Naive thymus-derived CD8-positive, alpha-beta T cell (primary cell): ENCODE results near the gene MYCN. TPM values are rescaled to one million over a fixed set of nuclear protein-coding genes. Genes with fewer than 3 reads are reported as not detected.
"Not testable (repeated sequence)": the region's sequence is repeated elsewhere in the genome, so short reads cannot be mapped to it uniquely, and the experiment has no call there.

Experiments used
- ATAC-seq, 2 donors: fragments of 150-1000 bp; cut with Tn5 transposase in 1 of 2; sonication (Bioruptor Pico), chemical (Tn5 transposase) in 1 of 2; 1 replicate in 1 of 2; 2 replicates in 1 of 2; pipeline ENCODE4 v1.10.0; 2021; ENCODE audit warnings: mild to moderate bottlenecking in 2 of 2, moderate library complexity in 2 of 2
- POLR2A ChIA-PET: fragments of 350-600 bp; sonication (Branson Sonifier 250); formaldehyde crosslinking; loops from one replicate; lab custom pipeline; 2021; ENCODE audit warnings: antibody characterized with exemption; lab: Charles Lee
- DNase-seq, 10 donors: peaks; one replicate each; pipeline versions ENCODE4 v3.0.0 to v3.0.0-alpha.2; 2020 to 2022
- H3K27ac Mint-ChIP-seq, 10 donors: one replicate each; pipeline ENCODE4 v1.8.0; 2020 to 2022; ENCODE audit warnings: mild to moderate bottlenecking in 10 of 10, mixed read lengths in 10 of 10, moderate library complexity in 4 of 10, inconsistent platforms in 1 of 10
- H3K27me3 Mint-ChIP-seq, 5 donors: one replicate each; pipeline ENCODE4 v1.8.0; 2021 to 2022; ENCODE audit warnings: mixed read lengths in 5 of 5
- H3K36me3 Mint-ChIP-seq, 3 donors: one replicate each; pipeline ENCODE4 v1.8.0; 2020 to 2022; ENCODE audit warnings: mixed read lengths in 3 of 3, mild to moderate bottlenecking in 2 of 3, inconsistent platforms in 1 of 3
- H3K4me1 Mint-ChIP-seq, 4 donors: one replicate each; pipeline ENCODE4 v1.8.0; 2021 to 2022; ENCODE audit warnings: mixed read lengths in 4 of 4
- H3K4me3 Mint-ChIP-seq, 10 donors: one replicate each; pipeline ENCODE4 v1.8.0; 2020 to 2022; ENCODE audit warnings: mild to moderate bottlenecking in 10 of 10, mixed read lengths in 10 of 10, moderate library complexity in 6 of 10, inconsistent platforms in 1 of 10
- H3K9me3 Mint-ChIP-seq, 9 donors: one replicate each; pipeline ENCODE4 v1.8.0; 2020 to 2022; ENCODE audit warnings: mixed read lengths in 9 of 9, mild to moderate bottlenecking in 3 of 9, inconsistent platforms in 1 of 9, moderate library complexity in 1 of 9
- polyA plus RNA-seq, 3 donors: library from polyadenylated mRNA; unstranded; fragments of 300-500 nt; fragmentation: Illumina TruSeq; gene quantifications; one replicate each; pipeline ENCODE4 v1.2.3, GENCODE V29; 2021
- total RNA-seq, 8 experiments: library from RNA in 2 of 8; stranded (reverse) in 2 of 8; gene quantifications; one replicate each; pipeline ENCODE4 v1.2.3 and lab custom pipeline; 2021 to 2026

Gene MYCN
- total and polyA plus RNA-seq, 5 experiments from 2014 or later, result 0.16 to 0.58 TPM; not detected in 3

GRCh38 chr2:15927551-15928218, 12.7 kb upstream of the MYCN start:
- Mint-ChIP-seq H3K27me3 (peaks cover 0 to 9% (median 2%) of the 10 kb centered on the region in 5 donors), H3K36me3 (no peaks in the 10 kb centered on the region), H3K27ac (no peak overlapping the region), H3K9me3 (no peaks in the 10 kb centered on the region), H3K4me1 (no peaks in the 10 kb centered on the region), H3K4me3 (no peak overlapping the region)
- ATAC-seq (no peak), DNase-seq (no peak)
- POLR2A ChIA-PET, result no interaction called here

GRCh38 chr2:15929008-15929407, 11.3 kb upstream of the MYCN start:
- H3K9me3 Mint-ChIP-seq, H3K4me1 Mint-ChIP-seq, ATAC-seq, H3K27ac Mint-ChIP-seq, H3K27me3 Mint-ChIP-seq, H3K36me3 Mint-ChIP-seq, H3K4me3 Mint-ChIP-seq, DNase-seq, POLR2A ChIA-PET: not testable (repeated sequence)

DNA sequence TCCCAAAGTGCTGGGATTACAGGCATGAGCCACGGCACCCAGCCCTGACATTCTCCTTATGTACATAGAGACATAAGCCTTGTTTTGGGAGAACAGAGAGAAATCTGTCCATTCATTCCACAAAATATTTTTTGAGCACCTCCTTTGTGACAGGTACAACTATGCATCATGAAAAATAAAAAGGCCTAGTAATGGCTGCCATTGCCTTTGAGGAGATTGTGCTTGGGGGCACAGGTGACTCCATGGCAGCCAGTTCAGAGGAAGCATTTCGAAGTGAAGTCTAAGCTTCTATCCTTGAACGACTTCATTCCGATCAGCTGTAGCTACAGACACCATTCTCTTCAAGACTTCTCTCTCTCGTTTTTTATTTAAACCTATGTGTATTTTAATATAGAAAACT, 10.5 kb upstream of the MYCN start:
- H3K9me3 Mint-ChIP-seq, result no peaks in the 10 kb centered on the region
- ATAC-seq (no peak), DNase-seq (no peak)
- POLR2A ChIA-PET, result no interaction called here
- H3K4me1 Mint-ChIP-seq, result no peaks in the 10 kb centered on the region
- peaks cover 0 to 8% (median 2%) of the 10 kb centered on the region in 5 donors for H3K27me3 Mint-ChIP-seq
- H3K4me3 Mint-ChIP-seq, result no peak overlapping the region
- H3K36me3 Mint-ChIP-seq, result no peaks in the 10 kb centered on the region
- no peak overlapping the region for H3K27ac Mint-ChIP-seq

DNA sequence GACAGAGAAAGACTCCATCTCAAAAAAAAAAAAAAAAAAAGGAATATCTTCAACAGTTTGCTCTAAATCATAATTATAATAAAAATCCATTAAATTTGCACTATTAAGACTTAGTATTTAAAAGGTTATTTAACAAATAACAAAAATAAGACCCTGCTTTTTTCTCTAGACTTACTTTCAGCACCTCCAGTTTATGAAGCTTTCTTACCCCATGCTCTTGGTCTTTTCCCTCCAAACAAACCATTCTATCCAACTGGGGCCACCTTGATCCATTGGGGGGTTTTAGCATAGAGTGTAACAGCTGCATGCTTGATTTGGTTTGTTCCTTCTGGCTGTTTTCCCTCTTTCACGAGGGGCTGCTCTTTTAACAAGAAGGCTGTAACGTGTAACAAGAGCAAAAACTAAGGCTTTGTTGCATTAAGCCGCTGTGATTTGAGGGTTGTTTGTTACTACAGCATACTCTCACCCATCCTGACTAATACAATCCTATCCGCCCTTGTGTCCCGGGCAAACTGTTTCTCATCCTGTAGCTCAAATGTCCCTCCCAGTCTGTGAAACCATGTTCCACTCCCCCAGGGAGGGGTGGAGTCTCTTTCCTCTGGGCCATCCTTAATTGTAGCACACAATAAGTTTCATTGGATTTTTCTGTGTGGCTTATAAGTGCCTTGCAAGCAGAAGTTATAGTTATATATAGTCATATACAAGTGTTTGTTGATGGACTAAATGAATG, 9.6 kb upstream of the MYCN start:
- no peak for ATAC-seq
- Mint-ChIP-seq H3K9me3 (no peaks in the 10 kb centered on the region), H3K27me3 (peaks cover 5 to 11% (median 6%) of the 10 kb centered on the region in 5 donors), H3K4me1 (no peaks in the 10 kb centered on the region), H3K27ac (no peak overlapping the region), H3K4me3 (no peak overlapping the region), H3K36me3 (no peaks in the 10 kb centered on the region)
- DNase-seq, result no peak
- POLR2A ChIA-PET, result no interaction called here

DNA sequence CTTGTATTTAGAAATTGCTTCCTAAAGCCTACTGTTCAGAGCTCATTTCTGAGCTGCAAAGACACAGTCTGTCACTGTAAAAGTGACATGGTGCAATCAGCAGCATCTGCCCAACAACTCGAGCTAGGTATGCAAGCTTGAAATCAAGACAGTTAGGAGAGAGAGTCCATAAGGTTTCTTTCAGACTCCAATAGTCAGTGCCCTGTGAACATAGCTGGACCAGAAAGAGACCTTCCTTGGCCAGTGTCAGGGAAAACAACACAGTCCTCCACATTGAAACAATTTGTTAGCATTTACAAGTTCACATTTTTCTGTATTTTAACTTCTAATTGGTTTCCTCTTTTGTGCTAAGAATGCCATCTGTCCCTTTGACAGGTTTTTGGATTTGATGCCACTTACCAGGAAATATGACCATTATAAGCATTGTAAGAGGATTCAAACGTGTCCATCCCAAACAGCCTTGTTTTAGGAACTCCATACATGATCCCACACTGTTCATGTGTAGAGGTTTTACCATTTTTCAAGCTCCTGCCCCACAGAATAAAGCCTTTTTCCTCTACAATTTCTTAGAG, 8.9 kb upstream of the MYCN start:
- DNase-seq, result no peak
- no peaks in the 10 kb centered on the region for H3K4me1 Mint-ChIP-seq
- H3K27me3 Mint-ChIP-seq, result peaks cover 5 to 13% (median 9%) of the 10 kb centered on the region in 5 donors
- no peaks in the 10 kb centered on the region for H3K9me3 Mint-ChIP-seq
- H3K27ac Mint-ChIP-seq, result no peak overlapping the region
- POLR2A ChIA-PET, result no interaction called here
- no peak overlapping the region for H3K4me3 Mint-ChIP-seq
- ATAC-seq, result no peak
- H3K36me3 Mint-ChIP-seq, result no peaks in the 10 kb centered on the region

DNA sequence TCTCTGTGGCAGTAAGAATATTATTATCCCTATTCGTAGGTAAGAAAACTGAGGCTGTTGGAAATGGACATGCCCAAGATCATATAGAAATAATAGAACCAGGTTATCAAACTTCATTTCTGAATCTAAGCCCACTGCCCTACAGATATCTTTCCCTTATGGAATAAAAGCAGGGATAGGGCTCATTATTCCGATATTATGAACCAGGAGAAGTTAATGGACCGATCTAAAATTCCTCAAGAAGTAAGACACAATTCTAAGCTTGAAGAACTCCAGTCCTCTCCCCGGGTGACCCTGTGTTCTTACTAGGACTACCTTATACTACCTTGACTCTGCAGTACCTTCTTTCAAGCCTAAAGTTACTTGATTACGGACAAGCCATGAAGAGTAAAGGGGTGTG, 8.4 kb upstream of the MYCN start:
- Mint-ChIP-seq H3K36me3 (no peaks in the 10 kb centered on the region), H3K27ac (no peak overlapping the region), H3K27me3 (peaks cover 9 to 19% (median 12%) of the 10 kb centered on the region in 5 donors), H3K9me3 (no peaks in the 10 kb centered on the region), H3K4me1 (no peaks in the 10 kb centered on the region), H3K4me3 (no peak overlapping the region)
- POLR2A ChIA-PET, result no interaction called here
- ATAC-seq, result no peak
- DNase-seq, result no peak

- H3K27me3 Mint-ChIP-seq, result peaks cover 11 to 25% (median 19%) of the 10 kb centered on the region in 5 donors
- POLR2A ChIA-PET, result no interaction called here
- no peak overlapping the region for H3K27ac Mint-ChIP-seq
- H3K4me1 Mint-ChIP-seq, result no peaks in the 10 kb centered on the region
- H3K9me3 Mint-ChIP-seq, result no peaks in the 10 kb centered on the region
- ATAC-seq (no peak), DNase-seq (no peak)
- no peaks in the 10 kb centered on the region for H3K36me3 Mint-ChIP-seq
- H3K4me3 Mint-ChIP-seq, result no peak overlapping the region
Measured at GRCh38 chr2:15932394-15933183, 7.8 kb upstream of the MYCN start.

DNA sequence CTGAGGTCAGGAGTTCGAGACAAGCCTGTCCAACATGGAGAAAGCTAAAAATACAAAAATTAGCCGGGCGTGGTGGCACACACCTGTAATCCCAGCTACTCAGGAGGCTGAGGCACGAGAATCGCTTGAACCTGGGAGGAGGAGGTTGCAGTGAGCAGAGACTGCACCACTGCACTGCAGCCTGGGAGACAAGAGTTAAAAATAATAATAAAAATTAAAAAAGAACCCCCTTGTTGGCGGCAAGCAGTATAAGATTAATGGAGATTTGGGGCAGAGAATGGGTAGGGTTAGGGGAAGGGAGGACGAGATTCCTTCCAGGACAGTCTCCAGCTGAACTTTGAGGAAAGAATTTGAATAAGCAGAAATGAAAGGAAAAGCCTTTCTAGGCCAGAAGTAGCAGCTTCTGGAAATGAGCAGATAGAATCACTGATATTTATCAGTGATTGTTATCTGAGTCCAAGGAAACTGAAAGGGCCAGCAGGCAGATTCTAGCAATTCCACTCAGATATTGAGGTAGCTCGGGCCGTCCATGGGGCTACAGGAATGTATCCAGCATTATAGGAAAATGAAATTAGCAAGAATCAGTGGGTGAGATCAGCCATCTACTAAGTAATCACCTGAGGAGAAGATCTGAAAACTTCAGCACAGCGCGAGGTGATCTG, 7.0 kb upstream of the MYCN start:
- no peaks in the 10 kb centered on the region for H3K9me3 Mint-ChIP-seq
- POLR2A ChIA-PET, result no interaction called here
- ATAC-seq (no peak), DNase-seq (no peak)
- H3K27me3 Mint-ChIP-seq, result peaks cover 14 to 32% (median 26%) of the 10 kb centered on the region in 5 donors
- H3K4me3 Mint-ChIP-seq, result no peak overlapping the region
- no peaks in the 10 kb centered on the region for H3K36me3 Mint-ChIP-seq
- no peak overlapping the region for H3K27ac Mint-ChIP-seq
- H3K4me1 Mint-ChIP-seq, result no peaks in the 10 kb centered on the region

DNA sequence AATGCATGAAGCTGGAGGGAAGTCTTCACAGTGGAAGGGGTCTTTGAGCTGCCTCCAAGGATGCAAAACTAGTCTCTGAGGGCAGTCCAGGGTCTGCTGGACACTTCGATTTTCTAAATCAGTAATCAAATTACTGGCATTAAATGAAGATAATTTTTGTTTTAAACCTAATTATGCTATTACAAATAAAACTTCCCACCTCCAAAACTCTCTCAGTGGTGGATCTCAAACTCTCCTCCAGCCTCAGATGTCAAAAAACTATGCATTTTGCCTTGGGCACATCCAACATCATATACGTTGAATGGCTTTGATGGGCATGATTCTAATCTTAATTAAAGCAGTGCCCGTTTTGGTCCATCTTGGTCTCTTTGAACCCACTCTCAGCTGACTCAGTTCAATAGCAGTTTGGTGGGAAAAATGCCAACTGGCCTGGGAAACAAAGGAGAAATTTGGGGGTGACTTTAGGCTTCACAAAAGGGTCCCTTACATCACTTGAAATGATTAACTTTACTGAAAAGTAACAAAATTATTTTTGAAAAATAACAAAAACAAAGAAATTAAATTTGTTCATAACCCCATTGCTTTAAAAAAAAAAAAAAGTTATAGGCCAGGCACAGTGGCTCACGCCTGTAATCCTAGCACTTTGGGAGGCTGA, 5.9 kb upstream of the MYCN start:
- Mint-ChIP-seq H3K36me3 (no peaks in the 10 kb centered on the region), H3K4me3 (no peak overlapping the region), H3K4me1 (peaks cover 0 to 5% (median 1%) of the 10 kb centered on the region in 4 donors), H3K9me3 (no peaks in the 10 kb centered on the region), H3K27me3 (peaks cover 22 to 42% (median 36%) of the 10 kb centered on the region in 5 donors), H3K27ac (no peak overlapping the region)
- ATAC-seq (no peak), DNase-seq (no peak)
- POLR2A ChIA-PET, result no interaction called here

GRCh38 chr2:15935189-15935588, 5.2 kb upstream of the MYCN start:
- Mint-ChIP-seq H3K4me3 (no peak overlapping the region), H3K36me3 (no peaks in the 10 kb centered on the region), H3K4me1 (peaks cover 0 to 8% (median 3%) of the 10 kb centered on the region in 4 donors), H3K27me3 (peaks cover 22 to 44% (median 37%) of the 10 kb centered on the region in 5 donors), H3K27ac (no peak overlapping the region), H3K9me3 (no peaks in the 10 kb centered on the region)
- POLR2A ChIA-PET, result no interaction called here
- no peak for ATAC-seq
- DNase-seq, result no peak

DNA sequence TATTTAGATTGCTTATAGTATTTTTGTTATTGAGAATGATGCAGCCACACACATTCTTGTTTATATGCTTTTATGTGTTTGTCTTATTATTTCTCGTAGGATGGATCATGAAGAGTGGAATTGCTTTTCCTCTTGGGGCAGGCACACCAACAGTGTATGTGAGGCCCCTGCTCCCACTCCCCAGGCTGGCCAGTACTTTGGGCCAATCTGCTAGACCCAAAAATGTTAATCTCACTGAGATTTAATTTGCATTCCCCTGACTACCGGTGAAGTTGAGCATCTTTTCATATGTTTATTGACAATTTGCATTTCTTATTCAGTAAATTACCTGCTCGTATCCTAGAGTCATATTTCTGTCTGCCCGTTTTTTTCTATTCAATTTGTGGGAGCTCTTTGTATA, 4.7 kb upstream of the MYCN start:
- ATAC-seq (no peak), DNase-seq (no peak)
- POLR2A ChIA-PET, result no interaction called here
- H3K36me3 Mint-ChIP-seq, result no peaks in the 10 kb centered on the region
- H3K4me3 Mint-ChIP-seq, result no peak overlapping the region
- peaks cover 0 to 13% (median 4%) of the 10 kb centered on the region in 4 donors for H3K4me1 Mint-ChIP-seq
- H3K27me3 Mint-ChIP-seq, result peaks cover 22 to 46% (median 37%) of the 10 kb centered on the region in 5 donors
- no peak overlapping the region for H3K27ac Mint-ChIP-seq
- peaks cover 0 to 1% (median 0%) of the 10 kb centered on the region in 9 donors for H3K9me3 Mint-ChIP-seq
